HepG2 (cell line): ENCODE results near the gene NYAP1. TPM values are rescaled to one million over a fixed set of nuclear protein-coding genes. Genes with fewer than 3 reads are reported as not detected.
A peak's percentile ranks its signal among the peaks of the same experiment; 100 is the strongest.

ENCODE experiments used
- CREBL2 ChIP-seq: sonication (generic); formaldehyde crosslinking; IDR thresholded peaks from 2 replicates; pipeline ENCODE4 v1.8.1; 2023; ENCODE audit warnings: missing genetic modification reagents, mild to moderate bottlenecking, borderline replicate concordance
- CTCF ChIP-seq: sonication (generic); formaldehyde crosslinking; IDR thresholded peaks from 2 replicates; pipeline ENCODE4 v1.5.0; 2020; ENCODE audit warnings: mild to moderate bottlenecking, missing genetic modification reagents, moderate library complexity
- GABPB1 ChIP-seq: IDR thresholded peaks from 2 replicates; pipeline ENCODE4 v1.6.1; 2016; ENCODE audit warnings: mild to moderate bottlenecking, missing genetic modification reagents, moderate library complexity, missing compliant biosample characterization
- HNF1A ChIP-seq, 2 experiments: sonication (generic) in 1 of 2; formaldehyde crosslinking in 1 of 2; IDR thresholded peaks; 2 replicates each; pipeline versions ENCODE4 v1.4.0 to v1.6.1; 2016 to 2020; ENCODE audit warnings: borderline replicate concordance in 1 of 2, low read depth in 1 of 2, mild to moderate bottlenecking in 1 of 2, missing genetic modification reagents in 1 of 2
- IRF1 ChIP-seq: sonication (generic); formaldehyde crosslinking; IDR thresholded peaks from 2 replicates; pipeline ENCODE4 v1.4.0; 2020; ENCODE audit warnings: low read depth, mild to moderate bottlenecking, missing genetic modification reagents
- JDP2 ChIP-seq: sonication (generic); formaldehyde crosslinking; IDR thresholded peaks from 2 replicates; pipeline ENCODE4 v1.8.1; 2022; ENCODE audit warnings: missing genetic modification reagents, borderline replicate concordance
- NKX3-1 ChIP-seq: sonication (generic); formaldehyde crosslinking; IDR thresholded peaks from 2 replicates; pipeline ENCODE4 v1.5.0; 2020; ENCODE audit warnings: missing genetic modification reagents
- NR0B2 ChIP-seq: sonication (generic); formaldehyde crosslinking; IDR thresholded peaks from 2 replicates; pipeline ENCODE4 v1.4.0; 2020; ENCODE audit warnings: mild to moderate bottlenecking, missing genetic modification reagents
- PBX2 ChIP-seq: IDR thresholded peaks from 2 replicates; pipeline ENCODE4 v1.6.1; 2016; ENCODE audit warnings: control low read depth
- PCBP1 ChIP-seq: fragments of 200-400 bp; formaldehyde crosslinking; IDR thresholded peaks from 2 replicates; pipeline ENCODE4 v1.6.1; 2017; ENCODE audit warnings: mild to moderate bottlenecking, low read depth, low read length, borderline replicate concordance
- POLR2A ChIP-seq, 2 experiments: IDR thresholded peaks; 2 replicates each; pipeline ENCODE4 v1.6.1; 2011; ENCODE audit warnings: low read depth in 2 of 2, low read length in 2 of 2, mild to moderate bottlenecking in 1 of 2, moderate library complexity in 1 of 2; ENCODE audit not compliant: insufficient read depth in 1 of 2
- RBAK ChIP-seq: sonication (generic); formaldehyde crosslinking; IDR thresholded peaks from 2 replicates; pipeline ENCODE4 v1.5.1; 2020; ENCODE audit warnings: mild to moderate bottlenecking, missing genetic modification reagents
- RCOR2 ChIP-seq: IDR thresholded peaks from 2 replicates; pipeline ENCODE4 v1.6.1; 2016; ENCODE audit warnings: missing biosample characterization, missing genetic modification reagents
- TARDBP ChIP-seq: sonication (generic); formaldehyde crosslinking; IDR thresholded peaks from 2 replicates; pipeline ENCODE4 v1.8.0; 2022; ENCODE audit warnings: mild to moderate bottlenecking, missing genetic modification reagents
- TEAD2 ChIP-seq: sonication (generic); formaldehyde crosslinking; IDR thresholded peaks from 2 replicates; pipeline ENCODE4 v1.9.0; 2021; ENCODE audit warnings: missing genetic modification reagents
- YEATS4 ChIP-seq: sonication (generic); formaldehyde crosslinking; IDR thresholded peaks from 2 replicates; pipeline ENCODE4 v1.4.0; 2020; ENCODE audit warnings: missing genetic modification reagents, borderline replicate concordance
- ZBTB43 ChIP-seq: sonication (generic); formaldehyde crosslinking; conservative IDR thresholded peaks from 2 replicates; pipeline ENCODE4 v1.4.0; 2020; ENCODE audit warnings: missing genetic modification reagents
- ZNF75D ChIP-seq: sonication (generic); formaldehyde crosslinking; IDR thresholded peaks from 2 replicates; pipeline ENCODE4 v1.8.1; 2023; ENCODE audit warnings: missing genetic modification reagents, mild to moderate bottlenecking, borderline replicate concordance
- polyA plus RNA-seq, 8 experiments: library from polyadenylated mRNA; depleted of rRNA in 3 of 8; stranded (reverse) in 7 of 8; unstranded in 1 of 8; fragments of >200 nt; fragmentation: Illumina TruSeq in 4 of 8; extraction: Trizol in 4 of 8; gene quantifications; 2 replicates each; pipeline versions ENCODE4 v1.2.1 to v1.2.3, GENCODE V29; 2011 to 2016; ENCODE audit warnings: low read depth in 4 of 8, missing spikeins in 1 of 8, mixed read lengths in 1 of 8; ENCODE audit not compliant: insufficient read depth in 1 of 8
- total RNA-seq, 5 experiments: library from RNA; depleted of rRNA; stranded (reverse); fragments of >200 nt; fragmentation: Illumina TruSeq; extraction: Trizol; gene quantifications; 2 replicates each; pipeline ENCODE4 v1.2.3, GENCODE V29; 2016; ENCODE audit warnings: low read depth in 1 of 5

Gene NYAP1
- total and polyA plus RNA-seq, 2 of the 13 experiments (the other 11 are each of a cell fraction or from before 2014, with no cell fraction given), result 0.15 to 0.46 TPM

GRCh38 chr7:100493476-100494264 is 9.9 kb downstream of the NYAP1 start (continued):
- TF ChIP-seq HNF1A (IDR thresholded peaks at IDR 0.05; ENCODE audit: low read depth), result no peak
- 0 out of 2 replicates have a peak, but pooled peaks have one; percentile 26 for TF ChIP-seq HNF1A (CRISPR knock-in tag; IDR thresholded peaks at IDR 0.05; ENCODE audit: borderline replicate concordance)
- TF ChIP-seq NKX3-1 (CRISPR knock-in tag), result no peak
- no peak for TF ChIP-seq IRF1 (CRISPR knock-in tag)
- no peak; a peak in 1 of 4 replicates for TF ChIP-seq POLR2A (IDR thresholded peaks at IDR 0.05; ENCODE audit: insufficient read depth in 1 of 2, low read depth in 2 of 2, low read length in 2 of 2)
- TF ChIP-seq GABPB1 (CRISPR knock-in tag), result peak; percentile 67; the same call in 1 of the 2 replicates
- peak; percentile 82 for TF ChIP-seq ZBTB43 (CRISPR knock-in tag)
- TF ChIP-seq TEAD2 (CRISPR knock-in tag), result no peak
- TF ChIP-seq NR0B2 (CRISPR knock-in tag), result no peak
- no peak for TF ChIP-seq CREBL2 (CRISPR knock-in tag)
- 0 out of 2 replicates have a peak, but pooled peaks have one; percentile 9 for TF ChIP-seq PCBP1
- no peak for TF ChIP-seq PBX2 (CRISPR knock-in tag)
- TF ChIP-seq RCOR2 (CRISPR knock-in tag), result no peak
- TF ChIP-seq CTCF (CRISPR knock-in tag), result peak; percentile 69
- TF ChIP-seq TARDBP (CRISPR knock-in tag), result 0 out of 2 replicates have a peak, but pooled peaks have one; percentile 30
- no peak for TF ChIP-seq JDP2 (CRISPR knock-in tag)
- TF ChIP-seq ZNF75D (CRISPR knock-in tag), result no peak
- peak; percentile 38; the same call in 1 of the 2 replicates for TF ChIP-seq YEATS4 (CRISPR knock-in tag)
- TF ChIP-seq RBAK (CRISPR knock-in tag), result no peak
